Ovary (tissue), 9 donors: ENCODE results near the gene C16orf95. TPM values are rescaled to one million over a fixed set of nuclear protein-coding genes. Genes with fewer than 3 reads are reported as not detected.
"Not testable (repeated sequence)": the region's sequence is repeated elsewhere in the genome, so short reads cannot be mapped to it uniquely, and the experiment has no call there.

ENCODE experiments used
- DNase-seq, 5 donors: peaks; one replicate each; pipeline ENCODE4 v3.0.0-alpha.2; 2019 to 2020
- H3K27ac ChIP-seq, 2 donors: fragments of 200-600 bp; one replicate each; pipeline versions ENCODE4 v1.5.1 to v1.8.0; 2019 to 2022
- H3K27me3 ChIP-seq: fragments of 200-600 bp; one replicate; pipeline ENCODE4 v1.8.0; 2022
- H3K36me3 ChIP-seq: fragments of 200-600 bp; sonication (generic); one replicate; pipeline ENCODE4 v1.5.1; 2019
- H3K4me1 ChIP-seq: one replicate; pipeline ENCODE4 v1.8.1; 2013; ENCODE audit warnings: mild to moderate bottlenecking, moderate library complexity; ENCODE audit not compliant: insufficient read depth
- H3K4me3 ChIP-seq: fragments of 200-600 bp; sonication (generic); one replicate; pipeline ENCODE4 v1.5.1; 2017
- H3K9me3 ChIP-seq, 2 donors: fragments of 200-600 bp in 1 of 2; sonication (generic) in 1 of 2; one replicate each; pipeline versions ENCODE4 v1.5.1 to v1.8.1; 2013 to 2019; ENCODE audit warnings: mild to moderate bottlenecking in 1 of 2, moderate library complexity in 1 of 2
- CTCF ChIP-seq, 3 donors: fragments of 450-650 bp in 2 of 3; fragments of 200-600 bp in 1 of 3; IDR thresholded peaks; one replicate each; pipeline versions ENCODE4 v1.5.1 to v1.8.0; 2016 to 2022; ENCODE audit warnings: antibody characterized with exemption in 3 of 3, mild to moderate bottlenecking in 1 of 3
- EP300 ChIP-seq: sonication (generic); formaldehyde crosslinking; IDR thresholded peaks from one replicate; pipeline ENCODE4 v1.6.1; 2017; ENCODE audit warnings: antibody characterized with exemption
- POLR2A ChIP-seq: fragments of 450-650 bp; IDR thresholded peaks from one replicate; pipeline ENCODE4 v1.6.1; 2017; ENCODE audit warnings: antibody characterized with exemption, mild to moderate bottlenecking, moderate library complexity
- whole genome bisulfite sequencing, 3 donors: extraction: QIAGEN DNeasy Blood & Tissue Kit in 1 of 3; methylation state at CpG; one replicate each; pipeline versions ENCODE4 v1.1.5 to v1.1.7; 2013 to 2017; 5-methylcytosine and 5-hydroxymethylcytosine counted together
- intact Hi-C, 4 donors: fragments of 100-400 bp; cut with DNase I; formaldehyde crosslinking; loops; one replicate each; pipeline versions ENCODE4 v1.11.0 to v1.15.1; 2022 to 2023
- polyA plus RNA-seq, 2 donors: library from polyadenylated mRNA; stranded (reverse); fragments of 200-250 nt in 1 of 2; fragments of 350-450 nt in 1 of 2; fragmentation: Illumina TruSeq in 1 of 2; extraction: RNeasy Lipid Tissue Mini Kit (QIAGEN cat#74804) in 1 of 2; gene quantifications; one replicate each; pipeline ENCODE4 v1.2.3, GENCODE V29; 2013 to 2014
- total RNA-seq, 7 donors: library from RNA; depleted of rRNA in 2 of 7; stranded (reverse); fragments of >200 nt in 2 of 7; fragmentation: NEBNext Ultra II Directional in 3 of 7; extraction: Animal tissue kit (Norgen Biotek cat#: 25700) in 3 of 7; gene quantifications; one replicate each; pipeline versions ENCODE4 v1.1.0 to v1.2.4, GENCODE V29; 2016 to 2023
- donor health status: DM: no; HTN: no; CAD: no; lungs with moderate emphysema.
- donor health status: DM: no; HTN: no; CAD: no.
- donor health status: Bipolar disorder and iron deficiency.
- donor health status: DM: yes; HTN: yes; CAD: no.
- donor health status: DM: no; HTN: no; CAD: no.
- donor health status: DM: yes; HTN: yes; CAD: no.

Gene C16orf95
- total and polyA plus RNA-seq, 9 donors, result 1.0 to 6.1 (median 2.7) TPM

GRCh38 chr16:87340198-87340597 is 23.0 kb upstream of the C16orf95 start:
- Histone ChIP-seq H3K36me3 (no peaks in the 10 kb centered on the region), H3K4me3 (no peak overlapping the region), H3K4me1 (peaks cover 9% of the 10 kb centered on the region), H3K9me3 (no peaks in the 10 kb centered on the region), H3K27me3 (no peaks in the 10 kb centered on the region), H3K27ac (no peak overlapping the region)
- 92 to 97% (median 95%) methylated on average over 5 of the region's 5 CpGs for WGBS, 3 donors
- DNase-seq, result no peak
- intact Hi-C loops, result no loop called here
- no peak for TF ChIP-seq EP300
- no peak for TF ChIP-seq POLR2A
- TF ChIP-seq CTCF (IDR thresholded peaks at IDR 0.05), result no peak

GRCh38 chr16:87339724-87340105 is 22.5 kb upstream of the C16orf95 start:
- intact Hi-C loops, DNase-seq, H3K27me3 ChIP-seq, H3K27ac ChIP-seq, H3K4me3 ChIP-seq, H3K4me1 ChIP-seq, H3K9me3 ChIP-seq, H3K36me3 ChIP-seq: not testable (repeated sequence)
- 92 to 96% (median 93%) methylated on average over 11 of the region's 11 CpGs for WGBS, 3 donors

- TF ChIP-seq EP300 (no peak), CTCF (IDR thresholded peaks at IDR 0.05) (no peak), POLR2A (no peak)
- DNase-seq, result no peak
- Histone ChIP-seq H3K9me3 (no peaks in the 10 kb centered on the region), H3K27me3 (no peaks in the 10 kb centered on the region), H3K27ac (no peak overlapping the region), H3K36me3 (no peaks in the 10 kb centered on the region), H3K4me1 (peaks cover 5% of the 10 kb centered on the region), H3K4me3 (no peak overlapping the region)
- WGBS, 3 donors, result 87 to 91% (median 88%) methylated on average over 17 of the region's 17 CpGs
- intact Hi-C loops, result no loop called here
These were observed 22.0 kb upstream of the C16orf95 start for GRCh38 chr16:87339086-87339723.

- TF ChIP-seq CTCF (IDR thresholded peaks at IDR 0.05) (no peak), EP300 (no peak), POLR2A (no peak)
- Histone ChIP-seq H3K27me3 (no peaks in the 10 kb centered on the region), H3K4me3 (no peak overlapping the region), H3K36me3 (no peaks in the 10 kb centered on the region), H3K4me1 (no peaks in the 10 kb centered on the region), H3K9me3 (no peaks in the 10 kb centered on the region), H3K27ac (no peak overlapping the region)
- WGBS, 3 donors, result 90 to 92% (median 91%) methylated on average over 18 of the region's 18 CpGs
- no peak for DNase-seq
- intact Hi-C loops, result no loop called here
These were observed 21.1 kb upstream of the C16orf95 start for GRCh38 chr16:87338155-87338765.

- H3K9me3 ChIP-seq, result no peaks in the 10 kb centered on the region
- H3K4me1 ChIP-seq, result no peaks in the 10 kb centered on the region
- no peaks in the 10 kb centered on the region for H3K27me3 ChIP-seq
- intact Hi-C loops, result no loop called here
- H3K36me3 ChIP-seq, result no peaks in the 10 kb centered on the region
- WGBS, 3 donors, result 85 to 90% (median 85%) methylated on average over 16 of the region's 16 CpGs
- H3K4me3 ChIP-seq, result no peak overlapping the region
- no peak for TF ChIP-seq CTCF (IDR thresholded peaks at IDR 0.05)
- TF ChIP-seq POLR2A, result no peak
- no peak for TF ChIP-seq EP300
- DNase-seq, result no peak
- H3K27ac ChIP-seq, result no peak overlapping the region
These were observed 20.1 kb upstream of the C16orf95 start for GRCh38 chr16:87337262-87337771.
